K562 (cell line): ENCODE measurements around the gene FHIT.

ENCODE experiments used
- MAFK ChIP-seq: IDR thresholded peaks from 2 replicates; pipeline ENCODE4 v1.6.1; 2011; ENCODE audit warnings: low read length, improper control_type of control experiment
- MYC ChIP-seq, 2 experiments: fragments of 250-450 bp in 1 of 2; sonication (Bioruptor Pico) in 1 of 2; IDR thresholded peaks; 2 replicates each; pipeline versions ENCODE4 v1.5.1 to v1.6.1; 2012 to 2021; ENCODE audit warnings: low read depth in 2 of 2, borderline replicate concordance in 1 of 2, improper control_type of control experiment in 1 of 2, low read length in 1 of 2, mild to moderate bottlenecking in 1 of 2, moderate library complexity in 1 of 2
- NFE2 ChIP-seq: IDR thresholded peaks from 2 replicates; pipeline ENCODE4 v1.6.1; 2014; ENCODE audit warnings: antibody characterized with exemption, low read depth
- NFXL1 ChIP-seq: fragments of 450-650 bp; formaldehyde crosslinking; IDR thresholded peaks from 2 replicates; pipeline ENCODE4 v1.4.0; 2021; ENCODE audit warnings: mild to moderate bottlenecking
- POLR2A ChIP-seq: fragments of 450-650 bp; conservative IDR thresholded peaks from 2 replicates; pipeline ENCODE4 v1.6.1; 2016
- ZSCAN29 ChIP-seq: fragments of 450-650 bp; IDR thresholded peaks from 2 replicates; pipeline ENCODE4 v1.6.1; 2017
- TF ChIP-seq, protein P1 (sequence below), 3 experiments: IDR thresholded peaks in 2 of 3; conservative IDR thresholded peaks in 1 of 3; 2 replicates each; pipeline ENCODE4 v1.5.1; 2011 to 2012; ENCODE audit warnings: low read length in 3 of 3, mild to moderate bottlenecking in 3 of 3, control low read depth in 2 of 3, improper control_type of control experiment in 1 of 3, inconsistent platforms in 1 of 3, low read depth in 1 of 3, mixed read lengths in 1 of 3, moderate library complexity in 1 of 3; ENCODE audit not compliant: insufficient read depth in 2 of 3
- TF ChIP-seq, protein P2 (sequence below): sonication (generic); formaldehyde crosslinking; IDR thresholded peaks from 2 replicates; pipeline ENCODE4 v1.9.0; 2022; ENCODE audit warnings: mild to moderate bottlenecking, missing genetic modification reagents

DNA sequence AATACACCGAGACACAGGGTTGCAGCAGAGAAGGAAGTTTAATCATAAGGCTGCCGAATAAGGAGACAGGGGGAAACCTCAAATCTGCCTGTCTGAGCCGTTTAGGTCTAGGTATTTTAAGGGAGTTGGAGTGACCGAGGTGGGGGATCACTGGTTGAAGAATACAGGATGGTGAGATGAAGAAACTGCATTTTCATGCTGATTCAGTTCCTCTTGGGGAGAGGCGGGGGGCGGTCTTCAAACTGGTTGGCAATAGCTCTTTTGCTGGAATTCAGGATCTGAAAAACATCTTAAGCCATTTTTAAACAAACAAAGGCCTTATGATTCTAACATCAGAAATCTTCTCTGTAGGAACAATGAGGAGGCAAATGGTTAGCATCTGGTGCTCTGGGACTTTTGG is 1502.0 kb downstream of the FHIT start:
- TF ChIP-seq MYC (IDR thresholded peaks at IDR 0.05; ENCODE audit: low read depth, low read length): no peak
- TF ChIP-seq MYC (CRISPR knock-in tag; IDR thresholded peaks at IDR 0.05; ENCODE audit: borderline replicate concordance, low read depth): no peak
- no peak for TF ChIP-seq POLR2A
- TF ChIP-seq NFE2: no peak
- no peak for TF ChIP-seq MAFK
- TF ChIP-seq ZSCAN29: no peak
- TF ChIP-seq NFXL1 (CRISPR knock-in tag): no peak
- TF ChIP-seq, protein P1, sequence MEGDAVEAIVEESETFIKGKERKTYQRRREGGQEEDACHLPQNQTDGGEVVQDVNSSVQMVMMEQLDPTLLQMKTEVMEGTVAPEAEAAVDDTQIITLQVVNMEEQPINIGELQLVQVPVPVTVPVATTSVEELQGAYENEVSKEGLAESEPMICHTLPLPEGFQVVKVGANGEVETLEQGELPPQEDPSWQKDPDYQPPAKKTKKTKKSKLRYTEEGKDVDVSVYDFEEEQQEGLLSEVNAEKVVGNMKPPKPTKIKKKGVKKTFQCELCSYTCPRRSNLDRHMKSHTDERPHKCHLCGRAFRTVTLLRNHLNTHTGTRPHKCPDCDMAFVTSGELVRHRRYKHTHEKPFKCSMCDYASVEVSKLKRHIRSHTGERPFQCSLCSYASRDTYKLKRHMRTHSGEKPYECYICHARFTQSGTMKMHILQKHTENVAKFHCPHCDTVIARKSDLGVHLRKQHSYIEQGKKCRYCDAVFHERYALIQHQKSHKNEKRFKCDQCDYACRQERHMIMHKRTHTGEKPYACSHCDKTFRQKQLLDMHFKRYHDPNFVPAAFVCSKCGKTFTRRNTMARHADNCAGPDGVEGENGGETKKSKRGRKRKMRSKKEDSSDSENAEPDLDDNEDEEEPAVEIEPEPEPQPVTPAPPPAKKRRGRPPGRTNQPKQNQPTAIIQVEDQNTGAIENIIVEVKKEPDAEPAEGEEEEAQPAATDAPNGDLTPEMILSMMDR (IDR thresholded peaks at IDR 0.05 in 2 of 3, conservative IDR thresholded peaks at IDR 0.05 in 1 of 3; ENCODE audit: insufficient read depth in 2 of 3, low read depth in 1 of 3, low read length in 3 of 3): no peak
- TF ChIP-seq, protein P2, sequence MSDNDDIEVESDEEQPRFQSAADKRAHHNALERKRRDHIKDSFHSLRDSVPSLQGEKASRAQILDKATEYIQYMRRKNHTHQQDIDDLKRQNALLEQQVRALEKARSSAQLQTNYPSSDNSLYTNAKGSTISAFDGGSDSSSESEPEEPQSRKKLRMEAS: no peak
